Hepatocyte (in vitro differentiated cells): ENCODE measurements around the gene WNT7A. TPM values are rescaled to one million over a fixed set of nuclear protein-coding genes. Genes with fewer than 3 reads are reported as not detected.

Experiments used
- DNase-seq: peaks from one replicate; pipeline ENCODE4 v3.0.0-alpha.2; 2016; ENCODE audit warnings: low spot score
- H2AFZ ChIP-seq: fragments of 200-600 bp; sonication (generic); 2 replicates; pipeline ENCODE4 v1.6.0; 2016; ENCODE audit warnings: antibody characterized with exemption, mild to moderate bottlenecking
- H3K27ac ChIP-seq: fragments of 200-600 bp; sonication (generic); 2 replicates; pipeline ENCODE4 v1.5.1; 2016; ENCODE audit warnings: mild to moderate bottlenecking
- H3K27me3 ChIP-seq: fragments of 200-600 bp; sonication (generic); 2 replicates; pipeline ENCODE4 v1.6.1; 2016
- H3K36me3 ChIP-seq: fragments of 200-600 bp; sonication (generic); replicated peaks from 2 replicates; pipeline ENCODE4 v1.5.1; 2016; ENCODE audit warnings: low read depth; ENCODE audit not compliant: insufficient read depth
- H3K4me1 ChIP-seq: fragments of 200-600 bp; sonication (generic); 2 replicates; pipeline ENCODE4 v1.5.1; 2016; ENCODE audit warnings: mild to moderate bottlenecking, moderate library complexity; ENCODE audit not compliant: insufficient read depth
- H3K4me2 ChIP-seq: fragments of 200-600 bp; sonication (generic); 2 replicates; pipeline ENCODE4 v1.6.0; 2016
- H3K4me3 ChIP-seq: fragments of 200-600 bp; sonication (generic); 2 replicates; pipeline ENCODE4 v1.5.1; 2016; ENCODE audit warnings: mild to moderate bottlenecking
- H3K79me2 ChIP-seq: fragments of 200-600 bp; sonication (generic); 2 replicates; pipeline ENCODE4 v1.6.0; 2017; ENCODE audit warnings: mild to moderate bottlenecking
- H3K9me2 ChIP-seq: fragments of 200-600 bp; sonication (generic); replicated peaks from 2 replicates; pipeline ENCODE4 v1.6.0; 2017; ENCODE audit warnings: mild to moderate bottlenecking; ENCODE audit not compliant: insufficient read depth
- H3K9me3 ChIP-seq: fragments of 200-600 bp; sonication (generic); 2 replicates; pipeline ENCODE4 v1.5.1; 2016; ENCODE audit warnings: low read depth, mild to moderate bottlenecking
- H4K20me1 ChIP-seq: fragments of 200-600 bp; sonication (generic); 2 replicates; pipeline ENCODE4 v1.6.0; 2016; ENCODE audit warnings: mild to moderate bottlenecking; ENCODE audit not compliant: insufficient read depth, poor library complexity, severe bottlenecking
- EZH2 ChIP-seq: fragments of 200-600 bp; sonication (generic); IDR thresholded peaks from 2 replicates; pipeline ENCODE4 v1.6.1; 2016; ENCODE audit warnings: antibody characterized with exemption, mild to moderate bottlenecking, borderline replicate concordance
- EZH2phosphoT487 ChIP-seq: fragments of 200-600 bp; sonication (generic); IDR thresholded peaks from one replicate; pipeline ENCODE4 v1.6.1; 2018; ENCODE audit warnings: antibody characterized with exemption, mild to moderate bottlenecking, low read depth, moderate library complexity; ENCODE audit not compliant: unreplicated experiment, severe bottlenecking
- WGBS: methylation state at CpG from one replicate; pipeline ENCODE4 v1.1.6; 2016; ENCODE audit warnings: low lambda C conversion rate; ENCODE audit errors: missing lambda C conversion rate; 5-methylcytosine and 5-hydroxymethylcytosine counted together
- polyA plus RNA-seq: library from polyadenylated mRNA; unstranded; fragments of >200 nt; fragmentation: Nextera tagmentation; extraction: Ambion mirVana; gene quantifications from 2 replicates; pipeline ENCODE4 v1.2.1, GENCODE V29; 2016
- total RNA-seq: library from RNA; depleted of rRNA; stranded (reverse); fragments of >200 nt; gene quantifications from 2 replicates; pipeline ENCODE4 v1.2.3, GENCODE V29; 2014
- TF ChIP-seq, protein P1 (sequence below): fragments of 200-600 bp; sonication (generic); IDR thresholded peaks from 2 replicates; pipeline ENCODE4 v1.5.1; 2016; ENCODE audit warnings: antibody characterized with exemption, mild to moderate bottlenecking; ENCODE audit not compliant: poor library complexity

WNT7A gene
- total and polyA plus RNA-seq, 2 experiments from 2014 or later, result 0.04 to 0.13 TPM

- Histone ChIP-seq H2AFZ (no peak overlapping the region), H3K4me1 (no peaks in the 10 kb centered on the region), H3K9me3 (no peaks in the 10 kb centered on the region), H3K9me2 (no peaks in the 10 kb centered on the region), H3K27me3 (peaks cover 4% of the 10 kb centered on the region), H3K4me3 (no peak overlapping the region), H3K27ac (no peak overlapping the region), H3K79me2 (no peaks in the 10 kb centered on the region), H3K36me3 (no peaks in the 10 kb centered on the region), H3K4me2 (no peak overlapping the region), H4K20me1 (no peaks in the 10 kb centered on the region)
- DNase-seq, result no peak
- TF ChIP-seq, protein P1, sequence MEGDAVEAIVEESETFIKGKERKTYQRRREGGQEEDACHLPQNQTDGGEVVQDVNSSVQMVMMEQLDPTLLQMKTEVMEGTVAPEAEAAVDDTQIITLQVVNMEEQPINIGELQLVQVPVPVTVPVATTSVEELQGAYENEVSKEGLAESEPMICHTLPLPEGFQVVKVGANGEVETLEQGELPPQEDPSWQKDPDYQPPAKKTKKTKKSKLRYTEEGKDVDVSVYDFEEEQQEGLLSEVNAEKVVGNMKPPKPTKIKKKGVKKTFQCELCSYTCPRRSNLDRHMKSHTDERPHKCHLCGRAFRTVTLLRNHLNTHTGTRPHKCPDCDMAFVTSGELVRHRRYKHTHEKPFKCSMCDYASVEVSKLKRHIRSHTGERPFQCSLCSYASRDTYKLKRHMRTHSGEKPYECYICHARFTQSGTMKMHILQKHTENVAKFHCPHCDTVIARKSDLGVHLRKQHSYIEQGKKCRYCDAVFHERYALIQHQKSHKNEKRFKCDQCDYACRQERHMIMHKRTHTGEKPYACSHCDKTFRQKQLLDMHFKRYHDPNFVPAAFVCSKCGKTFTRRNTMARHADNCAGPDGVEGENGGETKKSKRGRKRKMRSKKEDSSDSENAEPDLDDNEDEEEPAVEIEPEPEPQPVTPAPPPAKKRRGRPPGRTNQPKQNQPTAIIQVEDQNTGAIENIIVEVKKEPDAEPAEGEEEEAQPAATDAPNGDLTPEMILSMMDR, result no peak
- WGBS, result 88% methylated on average over 6 of the region's 6 CpGs
These were observed 18.4 kb downstream of the WNT7A start for GRCh38 chr3:13861461-13861860.

- no peaks in the 10 kb centered on the region for H3K36me3 ChIP-seq
- peaks cover 4% of the 10 kb centered on the region for H3K27me3 ChIP-seq
- no peak overlapping the region for H3K4me3 ChIP-seq
- no peaks in the 10 kb centered on the region for H3K79me2 ChIP-seq
- H3K27ac ChIP-seq, result no peak overlapping the region
- H3K9me2 ChIP-seq, result no peaks in the 10 kb centered on the region
- H3K9me3 ChIP-seq, result no peaks in the 10 kb centered on the region
- no peaks in the 10 kb centered on the region for H4K20me1 ChIP-seq
- H3K4me1 ChIP-seq, result no peaks in the 10 kb centered on the region
- WGBS, result 100% methylated on average over 1 of the region's 1 CpG
- H3K4me2 ChIP-seq, result no peak overlapping the region
- H2AFZ ChIP-seq, result no peak overlapping the region
- TF ChIP-seq EZH2, result no peak
- no peak for TF ChIP-seq EZH2phosphoT487
- TF ChIP-seq, protein P1, result no peak
- DNase-seq, result no peak
These were observed 19.9 kb downstream of the WNT7A start for GRCh38 chr3:13860001-13860400.

GRCh38 chr3:13858768-13859520 is 20.9 kb downstream of the WNT7A start:
- H3K9me3 ChIP-seq, result no peaks in the 10 kb centered on the region
- H2AFZ ChIP-seq, result no peak overlapping the region
- peaks cover 4% of the 10 kb centered on the region for H3K27me3 ChIP-seq
- H3K4me1 ChIP-seq, result no peaks in the 10 kb centered on the region
- H3K27ac ChIP-seq, result no peak overlapping the region
- H3K4me2 ChIP-seq, result no peak overlapping the region
- no peak for DNase-seq
- H4K20me1 ChIP-seq, result no peaks in the 10 kb centered on the region
- no peaks in the 10 kb centered on the region for H3K79me2 ChIP-seq
- H3K9me2 ChIP-seq, result no peaks in the 10 kb centered on the region
- no peak overlapping the region for H3K4me3 ChIP-seq
- 81% methylated on average over 9 of the region's 9 CpGs for WGBS
- H3K36me3 ChIP-seq, result no peaks in the 10 kb centered on the region
- TF ChIP-seq EZH2 (no peak), EZH2phosphoT487 (no peak)
- TF ChIP-seq, protein P1, result no peak
